ENCODE data around the gene ETFDH.
"Not testable (repeated sequence)": the region's sequence is repeated elsewhere in the genome, so short reads cannot be mapped to it uniquely, and the experiment has no call there.

Gene ETFDH

DNA sequence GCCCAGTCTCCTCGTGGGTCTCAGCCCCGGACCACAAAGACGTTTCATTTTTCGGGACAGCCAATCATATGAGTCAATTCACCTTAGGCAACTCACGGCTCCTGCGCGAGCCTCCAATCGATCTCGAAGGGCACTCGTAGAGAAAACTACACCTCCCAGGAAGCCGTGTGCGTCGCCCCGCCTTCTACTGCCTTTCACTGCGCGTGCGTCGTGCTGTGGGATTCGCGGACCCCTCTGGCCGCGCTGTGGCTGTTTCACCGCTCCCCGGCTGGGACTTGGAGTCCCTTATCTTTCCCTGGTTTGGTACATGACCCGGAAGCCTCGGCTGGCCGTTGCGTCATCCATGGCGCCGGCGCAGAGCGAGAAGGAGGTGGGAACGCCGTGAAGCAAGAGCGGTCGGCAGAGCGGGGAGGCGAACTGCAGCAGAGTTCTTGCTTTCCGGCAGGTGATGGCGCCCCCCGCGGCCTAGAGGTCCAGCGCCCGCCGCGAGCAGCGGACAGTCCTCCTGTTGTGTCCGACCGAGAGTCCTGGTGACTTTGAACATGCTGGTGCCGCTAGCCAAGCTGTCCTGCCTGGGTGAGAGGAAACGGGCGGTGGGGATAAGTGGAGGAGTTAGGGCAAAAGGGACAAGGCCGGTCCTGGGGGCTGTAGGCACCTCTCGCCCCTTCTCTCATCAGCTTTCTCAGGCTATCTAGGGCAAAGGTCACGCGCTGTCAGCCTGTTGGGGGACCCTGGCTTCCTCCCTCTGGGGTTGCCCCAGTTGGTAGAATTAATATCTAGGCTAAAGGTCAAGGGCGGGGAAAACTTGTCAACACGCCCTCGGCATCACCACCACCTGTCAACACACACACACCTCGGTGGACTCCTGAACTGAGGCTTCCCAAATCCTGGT is at the start of gene ETFDH:
Gene ETFDH (plus strand): TSS at position 382 of the 892 bp plus-strand sequence. CDS start 161 bp downstream, at position 543.
- peak; percentile 97 for DNase-seq (ENCODE audit: low read depth)

DNA sequence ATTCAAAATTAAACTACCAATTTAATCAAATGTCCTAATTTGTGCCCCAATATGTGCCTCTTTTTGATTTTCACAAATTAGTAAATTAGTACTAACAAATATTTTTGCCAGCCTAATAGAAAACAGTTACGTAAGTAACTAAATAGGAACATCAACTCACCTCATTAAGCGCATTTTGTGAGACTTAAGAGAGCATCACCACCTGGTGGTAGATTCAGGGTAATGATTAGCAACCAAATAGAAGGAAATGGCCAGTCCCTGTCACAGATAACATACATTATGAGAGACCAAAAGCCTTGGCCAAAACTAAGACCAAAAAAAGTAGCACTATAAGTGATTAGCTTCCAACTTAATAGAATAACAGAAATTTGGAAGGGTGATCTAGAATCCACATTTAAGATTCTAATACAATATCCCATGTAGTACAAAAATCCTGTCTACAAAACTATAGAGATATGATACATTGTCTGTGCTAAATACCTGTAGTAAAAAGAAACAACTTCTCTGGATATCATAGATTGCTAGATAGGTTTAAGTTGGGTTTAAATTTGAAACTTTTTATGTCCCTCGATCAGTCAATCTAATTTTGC is 47.1 kb upstream of the ETFDH start:
- no peak for DNase-seq (ENCODE audit: low read depth)

DNA sequence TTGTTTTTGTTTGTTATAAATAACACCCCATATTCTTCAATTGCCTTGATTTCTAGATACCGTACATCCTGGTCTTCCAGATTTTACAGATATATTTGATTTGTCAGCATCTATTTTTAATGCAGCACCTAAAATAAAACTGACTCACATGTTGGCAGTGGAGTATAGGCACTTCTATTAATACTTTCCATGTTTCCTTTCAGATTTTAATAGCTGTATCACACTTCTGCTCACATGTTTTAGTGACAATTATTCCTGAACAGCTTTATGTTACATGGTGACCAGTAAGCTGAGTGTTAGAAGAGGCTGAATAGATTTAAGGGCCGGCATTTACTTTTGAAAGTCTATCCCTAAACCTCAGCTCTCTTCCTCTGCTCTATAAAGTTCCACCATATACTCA is 46.6 kb upstream of the ETFDH start:
- no peak for DNase-seq (ENCODE audit: low read depth)

DNA sequence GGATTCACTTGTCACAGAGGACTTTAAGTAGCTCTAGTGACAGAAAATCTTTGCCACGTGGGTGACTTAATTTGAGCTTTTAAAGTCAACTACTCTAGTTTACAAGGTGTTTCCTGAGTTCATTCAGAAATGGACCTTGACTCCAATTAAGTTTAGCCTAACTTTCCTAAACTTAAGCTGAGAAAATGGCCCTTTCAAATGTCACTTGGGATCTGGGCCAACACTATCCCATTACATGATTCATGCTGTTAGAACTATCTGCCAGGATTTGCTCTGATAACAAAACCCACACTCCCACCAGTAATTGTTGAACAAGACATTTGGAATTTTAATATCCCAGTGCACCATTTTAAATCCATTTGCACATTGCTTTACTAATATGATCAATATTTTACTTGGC is 41.2 kb upstream of the ETFDH start:
- DNase-seq (ENCODE audit: low read depth), result no peak

DNA sequence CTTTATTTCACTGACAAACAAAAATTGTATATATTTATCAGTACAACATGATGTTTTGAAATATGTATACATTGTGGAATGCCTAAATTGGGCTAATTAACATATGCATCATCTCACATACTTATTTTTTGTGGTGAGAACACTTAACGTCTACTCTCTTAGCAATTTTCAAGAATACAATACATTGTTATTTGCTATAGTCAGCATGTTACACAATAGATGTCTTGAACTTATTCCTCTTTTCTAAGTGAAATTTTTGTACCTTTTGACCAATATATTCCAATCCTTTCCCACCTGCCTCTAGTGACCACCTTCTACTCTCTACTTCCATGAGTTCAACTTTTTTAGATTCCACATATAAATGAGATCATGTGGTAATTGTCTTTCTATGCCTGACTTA is 35.5 kb upstream of the ETFDH start:
- no peak for DNase-seq (ENCODE audit: low read depth)

DNA sequence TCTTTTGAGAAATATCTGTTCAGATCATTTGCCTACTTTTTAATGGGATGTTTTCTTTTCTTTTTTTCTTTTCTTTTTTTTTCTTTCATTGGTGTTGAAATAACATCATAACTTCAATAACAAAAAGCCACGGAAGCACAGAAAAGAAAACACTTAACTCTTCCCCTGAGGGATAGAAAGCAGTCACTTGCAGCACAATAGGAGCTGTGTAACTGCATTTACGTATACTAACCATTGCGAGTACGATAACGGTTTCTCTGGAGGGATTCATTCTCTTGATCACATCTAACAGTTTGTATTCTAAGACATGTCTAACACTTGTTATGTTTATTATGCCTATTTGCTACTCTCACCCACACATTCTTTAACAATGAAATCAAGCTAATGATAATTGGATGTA is 27.7 kb upstream of the ETFDH start:
- no peak for DNase-seq (ENCODE audit: low read depth)

DNA sequence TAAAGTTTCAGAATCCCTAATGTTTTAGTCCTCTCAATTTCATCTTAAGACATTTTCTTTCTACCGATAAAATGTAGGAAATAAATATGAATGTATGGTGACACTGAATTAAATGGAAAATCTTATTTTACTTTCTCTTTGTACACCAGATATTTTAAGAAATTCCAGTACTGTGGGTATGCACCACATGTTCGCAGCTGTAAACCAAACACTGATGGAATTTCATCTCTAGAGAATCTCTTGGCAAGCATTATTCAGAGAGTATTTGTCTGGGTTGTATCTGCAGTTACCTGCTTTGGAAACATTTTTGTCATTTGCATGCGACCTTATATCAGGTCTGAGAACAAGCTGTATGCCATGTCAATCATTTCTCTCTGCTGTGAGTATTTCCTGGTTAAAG is 27.3 kb upstream of the ETFDH start:
- no peak for DNase-seq (ENCODE audit: low read depth)

DNA sequence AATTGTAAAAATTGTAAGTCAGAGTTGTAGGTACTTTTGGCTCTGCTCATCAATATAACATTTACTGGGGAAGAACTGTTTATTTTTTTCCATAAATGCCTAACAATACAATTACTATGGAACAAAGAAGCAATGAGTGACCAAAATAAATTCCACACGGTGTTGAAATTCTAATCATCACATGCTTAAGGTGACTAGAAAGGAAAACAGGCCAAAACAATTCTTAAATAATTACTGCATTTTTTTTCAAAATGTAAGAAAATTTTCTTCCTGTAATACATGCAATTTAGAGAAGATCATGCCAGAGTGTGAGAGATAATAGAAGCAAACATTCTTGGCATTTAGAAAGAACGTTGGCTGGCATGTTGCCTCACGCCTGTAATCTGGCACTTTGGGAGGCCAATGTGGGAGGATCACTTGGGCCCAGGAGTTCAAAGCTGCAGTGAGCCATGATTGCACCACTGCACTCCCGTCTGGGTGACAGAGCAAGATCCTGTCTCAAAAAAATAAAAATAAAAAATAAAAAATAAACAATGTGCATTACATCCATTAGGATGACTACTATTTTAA is 22.9 kb upstream of the ETFDH start:
- no peak for DNase-seq (ENCODE audit: low read depth)

DNA sequence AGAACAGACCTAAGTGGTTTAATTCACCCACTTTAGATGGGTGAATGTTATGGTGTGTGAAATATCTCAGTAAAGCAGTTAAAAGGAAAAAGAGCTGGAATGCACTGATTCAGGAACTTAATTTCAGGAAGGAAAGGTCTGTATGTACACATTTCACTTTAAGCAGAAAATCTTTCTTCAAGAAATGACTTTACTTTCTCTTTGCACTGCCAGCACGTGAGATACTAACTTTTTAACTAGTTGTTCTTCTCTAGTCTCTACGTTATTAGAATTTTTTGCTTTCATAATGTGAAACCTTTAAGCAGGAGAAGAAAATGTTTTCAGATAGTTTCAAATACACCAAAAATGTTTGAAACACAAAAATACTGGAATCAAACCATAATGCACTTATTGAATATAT is 19.2 kb upstream of the ETFDH start:
- DNase-seq (ENCODE audit: low read depth), result no peak

DNA sequence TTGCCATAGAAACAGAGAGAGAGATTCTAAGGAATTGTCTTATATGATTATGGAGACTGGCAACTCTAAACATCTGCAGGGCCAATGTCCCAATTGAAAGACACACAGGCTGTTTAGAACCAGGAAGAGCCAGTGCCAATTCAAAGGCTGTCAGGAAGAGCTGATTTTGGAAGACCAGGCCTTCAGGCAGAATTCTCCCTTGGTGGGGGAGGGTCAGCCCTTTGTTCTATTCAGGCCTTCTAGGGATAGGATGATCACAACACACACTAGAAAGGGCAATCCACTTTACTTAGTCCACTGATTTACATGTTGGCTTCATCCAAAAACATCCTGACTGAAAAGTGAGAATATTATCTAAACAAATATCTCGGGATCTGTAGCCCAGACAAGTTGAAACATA is 15.7 kb upstream of the ETFDH start:
- no peak for DNase-seq (ENCODE audit: low read depth)

DNA sequence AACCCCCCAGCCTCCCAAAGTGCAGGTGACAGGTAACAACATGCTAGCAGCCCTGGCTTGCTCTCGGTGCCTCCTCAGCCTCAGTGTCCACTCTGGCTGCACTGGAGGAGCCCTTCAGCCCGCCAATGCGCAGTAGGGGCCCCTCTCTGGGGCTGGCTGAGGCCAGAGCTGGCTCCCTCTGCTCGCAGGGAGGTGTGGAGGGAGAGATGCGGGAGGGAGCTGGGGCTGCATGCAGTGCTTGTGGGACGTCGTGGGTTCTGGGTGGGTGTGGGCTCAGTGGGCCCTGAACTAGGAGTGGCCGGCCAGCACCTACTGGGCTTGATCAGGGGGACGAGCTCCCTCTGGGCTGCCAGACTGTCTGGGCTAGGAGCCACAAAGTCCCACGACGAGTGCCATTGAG is 14.8 kb upstream of the ETFDH start:
- no peak for DNase-seq (ENCODE audit: low read depth)

DNA sequence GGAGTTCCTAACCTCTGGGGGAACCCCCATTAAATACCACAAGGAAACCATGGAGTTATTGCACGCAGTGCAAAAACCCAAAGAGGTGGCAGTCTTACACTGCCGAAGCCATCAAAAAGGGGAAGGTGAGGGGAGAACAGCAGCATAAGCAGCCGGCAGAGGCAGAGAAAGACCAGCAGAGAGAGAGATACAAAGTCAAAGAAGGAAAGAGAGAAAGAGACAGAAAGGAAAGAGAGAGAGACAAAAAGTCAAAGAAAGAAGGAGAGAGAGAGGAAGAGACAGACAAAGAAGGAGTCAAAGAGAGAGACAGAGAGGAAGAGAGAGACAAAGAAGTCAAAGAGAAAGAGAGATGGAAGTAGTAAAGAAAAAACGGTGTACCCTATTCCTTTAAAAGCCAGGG is 8.8 kb upstream of the ETFDH start:
- not testable (repeated sequence) for DNase-seq (ENCODE audit: low read depth)

DNA sequence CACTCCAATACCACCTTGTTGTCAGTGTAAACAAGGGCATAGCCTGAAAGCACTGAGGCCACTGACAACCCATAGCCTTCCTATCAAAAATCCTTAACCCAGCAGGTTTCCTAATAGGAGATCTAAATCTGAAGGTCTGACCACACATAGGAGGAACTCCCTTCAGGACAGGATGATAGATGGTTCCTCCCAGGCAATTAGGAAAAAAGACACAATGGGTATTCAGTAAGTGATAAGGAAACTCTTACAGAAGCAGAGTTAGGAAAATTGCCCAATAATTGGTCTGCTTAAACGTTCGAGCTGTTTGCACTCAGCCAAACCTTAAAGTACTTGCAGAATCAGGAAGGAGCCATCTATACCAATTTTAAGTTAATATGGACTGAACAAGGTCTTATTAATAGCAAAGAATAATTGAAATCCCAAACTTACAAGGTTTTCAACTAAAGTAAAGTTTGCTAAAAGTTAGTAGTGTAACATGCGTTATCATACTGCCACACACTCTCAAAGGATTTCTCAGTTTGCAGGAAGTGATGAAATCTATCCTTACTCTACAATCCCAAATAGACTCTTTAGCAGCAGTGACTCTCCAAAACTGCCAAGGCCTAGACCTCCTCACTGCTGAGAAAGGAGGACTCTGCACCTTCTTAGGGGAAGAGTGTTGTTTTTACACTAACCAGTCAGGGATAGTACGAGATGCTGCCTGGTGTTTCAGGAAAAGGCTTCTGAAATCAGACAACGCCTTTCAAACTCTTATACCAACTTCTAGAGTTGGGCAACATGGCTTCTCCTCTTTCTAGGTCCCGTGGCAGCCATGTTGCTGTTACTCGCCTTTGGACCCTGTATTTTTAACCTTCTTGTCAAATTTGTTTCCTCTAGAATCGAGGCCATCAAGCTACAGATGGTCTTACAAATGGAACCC is 8.1 kb upstream of the ETFDH start:
- not testable (repeated sequence) for DNase-seq (ENCODE audit: low read depth)

DNA sequence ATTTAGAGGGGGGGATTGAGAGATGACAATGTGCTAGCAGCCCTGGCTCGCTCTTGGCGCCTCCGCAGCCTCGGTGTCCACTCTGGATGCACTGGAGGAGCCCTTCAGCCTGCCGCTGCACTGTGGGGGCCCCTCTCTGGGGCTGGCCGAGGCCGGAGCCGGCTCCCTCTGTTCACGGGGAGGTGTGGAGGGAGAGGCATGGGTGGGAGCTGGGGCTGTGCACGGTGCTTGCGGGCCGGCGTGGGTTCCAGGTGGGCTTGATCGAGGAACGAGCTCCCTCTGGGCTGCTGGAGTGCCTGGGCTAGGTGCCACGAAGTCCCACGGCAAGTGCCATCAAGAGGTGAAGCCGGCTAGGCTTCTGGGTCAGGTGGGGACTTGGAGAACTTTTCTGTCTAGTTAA is 7.3 kb upstream of the ETFDH start:
- DNase-seq (ENCODE audit: low read depth), result no peak

DNA sequence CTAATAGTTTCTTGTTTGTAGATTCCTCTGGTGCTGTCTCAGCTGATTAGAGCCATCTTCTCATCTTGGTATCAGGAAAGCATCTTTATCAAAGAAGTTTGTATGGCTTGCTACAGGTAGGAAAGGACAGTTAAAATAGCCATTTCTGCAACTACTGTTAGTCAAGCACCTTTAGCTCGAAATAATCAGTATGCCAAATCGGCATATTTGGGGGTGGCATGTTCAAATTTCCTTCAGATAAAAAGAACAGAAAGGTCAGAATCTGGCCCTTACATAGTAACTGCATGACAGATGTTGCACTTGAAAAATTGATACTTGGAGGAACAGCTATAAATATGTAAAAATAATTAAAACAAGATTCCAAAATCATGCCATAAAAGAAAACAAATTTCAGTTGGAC is 5.2 kb upstream of the ETFDH start:
- no peak for DNase-seq (ENCODE audit: low read depth)

DNA sequence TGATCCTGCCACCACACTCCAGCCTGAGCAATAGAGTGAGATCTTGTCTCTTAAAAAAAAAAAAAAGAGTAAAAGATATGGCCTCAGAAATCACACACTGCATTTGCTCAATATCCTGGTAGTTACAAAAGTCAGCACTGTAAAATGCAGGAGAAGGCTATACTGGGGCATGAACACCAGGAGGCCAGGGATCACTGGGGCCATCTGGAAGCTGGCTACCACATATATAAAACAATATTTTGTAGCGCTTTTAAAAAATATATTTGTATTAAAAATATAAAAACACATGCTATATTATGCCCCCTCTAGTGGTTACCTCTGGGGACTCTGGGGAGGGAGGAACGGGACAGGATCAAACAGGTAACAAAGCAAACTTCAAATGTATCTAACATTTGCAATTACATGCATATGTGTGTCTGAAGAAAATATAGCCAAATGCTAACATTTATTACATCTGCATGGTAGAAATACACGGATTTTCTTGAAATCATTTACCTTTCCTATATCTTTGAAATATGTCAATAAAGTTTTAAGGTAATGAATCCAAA is 4.4 kb upstream of the ETFDH start:
- DNase-seq (ENCODE audit: low read depth), result no peak

DNA sequence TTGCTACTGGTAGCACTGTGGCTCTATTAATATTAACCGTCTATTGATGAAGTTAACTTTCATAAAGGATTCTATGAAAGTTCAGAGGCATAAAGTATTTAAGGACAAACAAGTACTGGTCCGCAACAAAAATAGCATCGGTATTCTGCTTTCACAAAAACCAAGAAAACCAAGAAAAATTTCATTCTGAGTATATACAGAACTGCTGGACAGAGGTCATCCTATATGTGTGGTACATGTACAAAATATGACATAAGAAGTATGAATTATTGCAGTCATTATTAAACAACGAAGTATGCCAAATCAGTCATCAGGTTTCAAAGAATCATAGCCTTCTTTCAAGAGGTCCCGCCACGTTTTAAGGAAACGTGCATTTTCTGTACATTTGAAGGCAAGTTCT is 2.8 kb upstream of the ETFDH start:
- no peak for DNase-seq (ENCODE audit: low read depth)

DNA sequence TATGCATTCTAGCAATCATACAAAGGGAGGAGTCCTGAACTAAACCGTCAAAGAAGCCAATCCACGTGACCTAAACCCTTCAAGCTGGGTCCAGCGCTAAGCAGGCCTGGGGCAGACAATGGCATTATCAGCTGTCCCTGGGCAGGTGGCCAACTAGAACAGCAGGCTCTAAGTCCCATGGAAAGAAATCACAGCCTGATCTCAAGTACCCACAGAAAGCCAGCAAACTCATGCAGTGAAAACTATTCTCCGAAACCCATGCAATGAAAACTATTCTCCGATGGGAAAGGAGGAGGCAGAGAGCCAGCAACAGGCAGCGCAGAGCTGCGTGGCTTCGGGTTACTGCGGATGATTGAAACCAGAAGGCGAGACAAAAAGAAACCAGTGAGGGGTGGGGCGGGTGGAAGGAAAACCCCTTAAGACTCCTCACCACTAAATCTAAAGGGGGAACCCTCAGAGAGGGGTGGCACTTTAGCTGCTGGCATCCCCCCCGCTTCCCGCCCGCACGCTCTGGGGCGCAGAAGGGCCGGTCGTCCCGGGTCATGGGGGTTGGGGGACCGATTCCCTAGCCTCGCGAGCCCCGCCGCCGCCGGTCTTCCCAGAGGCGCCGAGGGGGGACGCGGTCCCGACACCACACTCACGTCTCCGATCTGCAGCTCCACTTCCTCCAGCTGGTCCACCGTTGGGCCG is 976 bp upstream of the ETFDH start:
- DNase-seq (ENCODE audit: low read depth), result peak; percentile 54

DNA sequence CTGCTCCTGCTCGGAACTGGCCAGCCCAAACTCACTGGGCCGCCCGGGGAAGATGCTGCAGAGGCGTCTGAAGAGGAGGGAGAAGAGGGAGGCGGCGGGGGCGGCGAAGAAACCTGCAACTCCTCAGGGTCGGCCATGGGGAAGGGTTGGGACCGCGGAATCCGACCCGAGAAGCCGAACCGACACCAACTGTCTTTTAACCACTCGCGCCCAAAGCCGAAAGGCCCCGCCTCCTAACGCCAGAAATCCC is 506 bp upstream of the ETFDH start, which contains the start of gene C4orf46:
Gene C4orf46 (minus strand): TSS at position 223 of the 250 bp plus-strand sequence. CDS start 86 bp downstream, at position 137.
- no peak for DNase-seq (ENCODE audit: low read depth)

DNA sequence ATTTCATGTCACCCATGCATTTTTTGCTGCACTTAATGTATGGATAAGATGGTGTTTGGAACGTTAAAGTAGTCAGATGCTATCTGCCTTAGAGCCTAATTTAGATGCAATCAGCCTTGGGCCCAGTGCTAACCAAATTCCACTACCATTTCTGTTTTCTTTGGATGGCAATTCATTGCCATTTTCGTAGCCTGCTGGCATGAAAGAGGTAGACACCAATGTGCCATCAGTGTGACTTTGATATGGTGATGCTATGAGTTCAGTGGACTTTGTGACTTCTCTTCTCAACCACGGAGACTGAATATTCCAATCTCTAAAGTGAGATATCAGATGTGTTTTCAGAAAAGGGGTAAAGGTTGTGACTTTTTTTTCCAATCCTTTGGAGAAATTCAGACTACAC is 1.5 kb downstream of the ETFDH start:
- DNase-seq (ENCODE audit: low read depth), result no peak

DNA sequence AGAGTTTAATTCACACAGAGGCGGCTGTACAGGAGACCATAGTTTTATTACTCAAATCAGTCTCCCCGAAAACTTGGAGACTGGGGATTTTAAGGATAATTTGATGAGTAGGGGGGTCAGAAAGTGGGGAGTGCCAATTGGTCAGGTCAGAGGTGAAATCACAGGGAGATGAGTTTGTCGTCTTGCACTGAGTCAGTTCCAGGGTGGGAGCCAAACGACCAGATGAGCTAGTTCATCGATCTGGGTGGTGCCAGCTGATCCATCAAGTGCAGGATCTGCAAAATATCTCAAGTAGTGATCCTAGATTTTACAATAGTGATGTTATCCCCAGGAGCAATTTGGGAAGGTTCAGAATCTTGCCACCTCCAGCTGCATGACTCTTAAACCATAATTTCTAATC is 4.0 kb downstream of the ETFDH start:
- no peak for DNase-seq (ENCODE audit: low read depth)

DNA sequence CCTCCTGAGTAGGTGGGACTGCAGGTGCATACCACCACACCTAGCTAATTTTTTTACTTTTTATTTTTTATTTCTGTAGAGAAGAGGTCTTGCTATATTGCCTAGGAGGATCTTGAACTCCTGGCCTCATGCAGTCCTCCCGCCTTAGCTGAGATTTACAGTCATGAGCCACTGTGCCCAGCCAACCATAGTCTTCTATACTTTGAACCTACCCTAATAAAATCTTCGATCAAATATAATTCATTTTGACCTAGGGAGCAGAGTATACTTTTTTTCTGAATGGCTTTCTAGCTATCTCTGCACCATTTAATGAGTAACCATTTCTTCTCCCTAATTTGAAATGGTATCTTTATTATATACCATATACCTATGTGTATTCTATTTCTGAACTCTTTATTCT is 6.7 kb downstream of the ETFDH start:
- no peak for DNase-seq (ENCODE audit: low read depth)

Data from activated T-cell treated with anti-CD3 and anti-CD28 coated beads for 48 hours (primary cell).